ENCODE results near the gene IRAK4.

IRAK4 gene

DNA sequence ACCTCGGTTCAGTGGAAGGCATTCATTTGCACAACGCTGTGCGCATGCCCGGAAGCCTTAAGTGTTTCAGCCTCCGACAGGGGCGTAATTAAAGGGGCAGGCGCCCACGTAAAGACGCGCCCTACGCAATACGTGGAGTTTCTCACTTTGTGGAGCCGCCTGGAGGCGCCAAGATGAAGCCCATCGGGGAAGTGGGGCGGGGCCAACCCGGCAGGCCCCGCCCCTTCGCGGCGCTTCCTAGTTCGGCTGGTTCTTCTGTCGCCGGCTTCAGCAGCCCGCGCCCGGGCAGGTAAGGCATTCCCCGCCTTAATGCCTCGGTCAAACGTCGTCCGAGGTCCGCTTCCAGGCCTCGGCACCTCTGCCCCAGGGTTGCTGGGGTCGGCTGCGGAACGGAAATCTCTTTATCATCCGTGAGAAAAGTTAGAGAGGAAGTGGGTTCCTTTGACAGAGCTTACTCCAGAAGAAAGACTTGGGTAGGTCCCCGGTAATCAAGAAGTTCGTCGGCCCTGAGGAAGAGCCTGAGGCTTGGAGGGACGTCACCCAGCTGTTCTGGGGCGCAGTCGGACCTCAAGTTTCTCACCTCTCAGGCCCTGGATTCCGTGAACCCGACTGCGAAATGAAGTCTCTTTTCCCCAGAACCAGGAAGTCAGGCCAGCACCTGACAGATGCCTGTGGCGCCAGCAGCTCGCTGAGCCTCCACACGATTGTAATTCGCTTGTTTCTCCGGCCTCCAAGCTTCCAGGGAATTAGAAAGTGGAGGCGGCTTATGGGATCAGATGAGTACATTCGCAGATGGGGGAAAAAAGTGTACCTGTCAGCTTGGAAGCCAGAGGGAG, at the start of gene IRAK4, which contains the start of gene PUS7L:
Gene IRAK4 (plus strand): TSS at position 224 of the 836 bp plus-strand sequence. CDS start 9,161 bp downstream, outside the sequence.
Gene PUS7L (minus strand): TSS at position 63 of the 836 bp plus-strand sequence. CDS start 3,545 bp downstream, outside the sequence.
- peak within 1 kb of the TSS; percentile 95 for H2AFZ ChIP-seq (ENCODE audit: low read depth, low read length)
- peaks cover 61% of the 10 kb centered on the region for H3K4me1 ChIP-seq (ENCODE audit: insufficient read depth, low read length)
- TF ChIP-seq, protein P1, sequence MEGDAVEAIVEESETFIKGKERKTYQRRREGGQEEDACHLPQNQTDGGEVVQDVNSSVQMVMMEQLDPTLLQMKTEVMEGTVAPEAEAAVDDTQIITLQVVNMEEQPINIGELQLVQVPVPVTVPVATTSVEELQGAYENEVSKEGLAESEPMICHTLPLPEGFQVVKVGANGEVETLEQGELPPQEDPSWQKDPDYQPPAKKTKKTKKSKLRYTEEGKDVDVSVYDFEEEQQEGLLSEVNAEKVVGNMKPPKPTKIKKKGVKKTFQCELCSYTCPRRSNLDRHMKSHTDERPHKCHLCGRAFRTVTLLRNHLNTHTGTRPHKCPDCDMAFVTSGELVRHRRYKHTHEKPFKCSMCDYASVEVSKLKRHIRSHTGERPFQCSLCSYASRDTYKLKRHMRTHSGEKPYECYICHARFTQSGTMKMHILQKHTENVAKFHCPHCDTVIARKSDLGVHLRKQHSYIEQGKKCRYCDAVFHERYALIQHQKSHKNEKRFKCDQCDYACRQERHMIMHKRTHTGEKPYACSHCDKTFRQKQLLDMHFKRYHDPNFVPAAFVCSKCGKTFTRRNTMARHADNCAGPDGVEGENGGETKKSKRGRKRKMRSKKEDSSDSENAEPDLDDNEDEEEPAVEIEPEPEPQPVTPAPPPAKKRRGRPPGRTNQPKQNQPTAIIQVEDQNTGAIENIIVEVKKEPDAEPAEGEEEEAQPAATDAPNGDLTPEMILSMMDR (IDR thresholded peaks at IDR 0.05; ENCODE audit: borderline replicate concordance, extremely low read depth, low read length, poor library complexity, severe bottlenecking), result peak; percentile 59
- no peak for TF ChIP-seq EZH2 (IDR thresholded peaks at IDR 0.05; ENCODE audit: borderline replicate concordance, low read depth, low read length, severe bottlenecking)
- peak within 1 kb of the TSS; percentile 88 for H3K4me2 ChIP-seq (ENCODE audit: insufficient read depth, low read length)
- H3K27ac ChIP-seq (ENCODE audit: low read length), result peak within 1 kb of the TSS; percentile 96
- peaks cover 3% of the 10 kb centered on the region for H3K36me3 ChIP-seq (ENCODE audit: insufficient read depth, low read length)
- peak within 1 kb of the TSS; percentile 77 for H3K9ac ChIP-seq (ENCODE audit: low read depth, low read length)
- ATAC-seq (ENCODE audit: insufficient read depth, low read depth) (peak; percentile 91), DNase-seq (peak; percentile 94)
- peak within 1 kb of the TSS; percentile 63 to 89 for H3K4me3 ChIP-seq (ENCODE audit: low read depth in 1 of 2, low read length in 2 of 2)
- H3K9me3 ChIP-seq (ENCODE audit: insufficient read depth, low read length, severe bottlenecking), result no peaks in the 10 kb centered on the region
- no peaks in the 10 kb centered on the region for H4K20me1 ChIP-seq (ENCODE audit: insufficient read depth, low read length)
- peaks cover 65% of the 10 kb centered on the region for H3K79me2 ChIP-seq (ENCODE audit: insufficient read depth, low read length)
- no peaks in the 10 kb centered on the region for H3K27me3 ChIP-seq (ENCODE audit: insufficient read depth, low read length, poor library complexity)

DNA sequence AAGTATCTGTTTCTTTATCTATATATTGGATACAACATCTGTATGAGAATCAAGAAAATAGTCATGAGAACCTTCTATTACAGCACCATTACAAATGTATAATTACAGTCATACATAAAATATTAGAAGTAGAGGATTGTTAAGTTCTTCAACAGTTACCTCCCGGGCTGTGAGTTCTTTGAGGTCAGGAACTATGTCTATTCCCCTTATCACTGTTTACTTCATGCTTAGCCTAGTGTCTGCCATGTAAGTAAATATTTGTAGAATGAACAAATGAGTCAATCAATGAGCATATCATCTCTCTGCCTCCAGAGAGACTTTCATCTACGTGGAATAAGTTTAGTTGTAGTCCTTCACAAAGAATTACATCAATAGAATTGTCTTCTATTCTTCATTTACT, 47.4 kb upstream of the IRAK4 start:
- TF ChIP-seq EZH2 (IDR thresholded peaks at IDR 0.05; ENCODE audit: borderline replicate concordance, low read depth, low read length, severe bottlenecking), result no peak
- TF ChIP-seq, protein P1 (IDR thresholded peaks at IDR 0.05; ENCODE audit: borderline replicate concordance, extremely low read depth, low read length, poor library complexity, severe bottlenecking), result no peak
- Histone ChIP-seq H4K20me1 (ENCODE audit: insufficient read depth, low read length) (no peaks in the 10 kb centered on the region), H3K27me3 (ENCODE audit: insufficient read depth, low read length, poor library complexity) (no peaks in the 10 kb centered on the region), H3K9me3 (ENCODE audit: insufficient read depth, low read length, severe bottlenecking) (no peaks in the 10 kb centered on the region), H3K4me2 (ENCODE audit: insufficient read depth, low read length) (no peak overlapping the region), H3K4me3 (ENCODE audit: low read depth in 1 of 2, low read length in 2 of 2) (no peak overlapping the region), H3K4me1 (ENCODE audit: insufficient read depth, low read length) (no peaks in the 10 kb centered on the region), H3K79me2 (ENCODE audit: insufficient read depth, low read length) (no peaks in the 10 kb centered on the region), H3K9ac (ENCODE audit: low read depth, low read length) (no peak overlapping the region), H3K36me3 (ENCODE audit: insufficient read depth, low read length) (no peaks in the 10 kb centered on the region), H3K27ac (ENCODE audit: low read length) (no peak overlapping the region), H2AFZ (ENCODE audit: low read depth, low read length) (no peak overlapping the region)
- DNase-seq, result no peak
- ATAC-seq (ENCODE audit: insufficient read depth, low read depth), result no peak

DNA sequence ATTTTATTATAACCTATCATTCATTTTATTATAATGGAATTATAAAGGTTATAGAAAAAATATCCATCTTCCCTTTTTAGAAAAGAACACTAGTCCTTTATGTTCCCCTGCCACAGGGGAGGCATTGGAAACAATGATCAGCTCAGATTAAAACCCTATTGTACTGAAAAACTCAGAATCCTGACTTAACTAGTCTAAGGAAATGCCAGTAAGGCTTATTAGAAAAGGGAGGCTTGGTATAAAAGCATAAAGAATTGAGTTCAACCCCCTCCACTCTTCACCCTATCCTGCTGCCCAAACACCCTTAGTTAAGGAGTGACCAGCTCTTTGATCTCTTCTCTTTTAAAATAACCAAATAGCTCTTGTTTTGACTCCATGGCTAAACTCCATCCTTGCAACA, 36.1 kb upstream of the IRAK4 start:
- H3K4me1 ChIP-seq (ENCODE audit: insufficient read depth, low read length), result no peaks in the 10 kb centered on the region
- no peak overlapping the region for H3K9ac ChIP-seq (ENCODE audit: low read depth, low read length)
- no peak for ATAC-seq (ENCODE audit: insufficient read depth, low read depth)
- TF ChIP-seq, protein P1 (IDR thresholded peaks at IDR 0.05; ENCODE audit: borderline replicate concordance, extremely low read depth, low read length, poor library complexity, severe bottlenecking), result no peak
- TF ChIP-seq EZH2 (IDR thresholded peaks at IDR 0.05; ENCODE audit: borderline replicate concordance, low read depth, low read length, severe bottlenecking), result no peak
- no peaks in the 10 kb centered on the region for H3K9me3 ChIP-seq (ENCODE audit: insufficient read depth, low read length, severe bottlenecking)
- no peaks in the 10 kb centered on the region for H3K27me3 ChIP-seq (ENCODE audit: insufficient read depth, low read length, poor library complexity)
- H2AFZ ChIP-seq (ENCODE audit: low read depth, low read length), result no peak overlapping the region
- H3K36me3 ChIP-seq (ENCODE audit: insufficient read depth, low read length), result no peaks in the 10 kb centered on the region; the same call in 1 of the 2 replicates
- no peak overlapping the region for H3K4me2 ChIP-seq (ENCODE audit: insufficient read depth, low read length)
- H3K79me2 ChIP-seq (ENCODE audit: insufficient read depth, low read length), result no peaks in the 10 kb centered on the region
- no peak overlapping the region for H3K27ac ChIP-seq (ENCODE audit: low read length)
- no peak overlapping the region for H3K4me3 ChIP-seq (ENCODE audit: low read depth in 1 of 2, low read length in 2 of 2)
- H4K20me1 ChIP-seq (ENCODE audit: insufficient read depth, low read length), result no peaks in the 10 kb centered on the region
- no peak for DNase-seq

Measured in DND-41 (cell line).